Esophagus muscularis mucosa (tissue), 4 donors: Measurements from ENCODE around the gene PAX3.
A peak's percentile ranks its signal among the peaks of the same experiment; 100 is the strongest.

ENCODE experiments used
- EP300 ChIP-seq: sonication (generic); formaldehyde crosslinking; IDR thresholded peaks from one replicate; pipeline ENCODE4 v1.6.1; 2017; ENCODE audit warnings: antibody characterized with exemption
- POLR2AphosphoS5 ChIP-seq, 2 donors: sonication (generic); formaldehyde crosslinking; IDR thresholded peaks; one replicate each; pipeline ENCODE4 v1.6.1; 2017; ENCODE audit warnings: antibody characterized with exemption in 2 of 2
- TF ChIP-seq, protein P1 (sequence below), 3 experiments: fragments of 200-600 bp in 2 of 3; fragments of 450-650 bp in 1 of 3; sonication (generic) in 2 of 3; IDR thresholded peaks; one replicate each; pipeline ENCODE4 v1.5.1; 2017 to 2019; ENCODE audit warnings: antibody characterized with exemption in 3 of 3, mild to moderate bottlenecking in 2 of 3, moderate library complexity in 1 of 3

DNA sequence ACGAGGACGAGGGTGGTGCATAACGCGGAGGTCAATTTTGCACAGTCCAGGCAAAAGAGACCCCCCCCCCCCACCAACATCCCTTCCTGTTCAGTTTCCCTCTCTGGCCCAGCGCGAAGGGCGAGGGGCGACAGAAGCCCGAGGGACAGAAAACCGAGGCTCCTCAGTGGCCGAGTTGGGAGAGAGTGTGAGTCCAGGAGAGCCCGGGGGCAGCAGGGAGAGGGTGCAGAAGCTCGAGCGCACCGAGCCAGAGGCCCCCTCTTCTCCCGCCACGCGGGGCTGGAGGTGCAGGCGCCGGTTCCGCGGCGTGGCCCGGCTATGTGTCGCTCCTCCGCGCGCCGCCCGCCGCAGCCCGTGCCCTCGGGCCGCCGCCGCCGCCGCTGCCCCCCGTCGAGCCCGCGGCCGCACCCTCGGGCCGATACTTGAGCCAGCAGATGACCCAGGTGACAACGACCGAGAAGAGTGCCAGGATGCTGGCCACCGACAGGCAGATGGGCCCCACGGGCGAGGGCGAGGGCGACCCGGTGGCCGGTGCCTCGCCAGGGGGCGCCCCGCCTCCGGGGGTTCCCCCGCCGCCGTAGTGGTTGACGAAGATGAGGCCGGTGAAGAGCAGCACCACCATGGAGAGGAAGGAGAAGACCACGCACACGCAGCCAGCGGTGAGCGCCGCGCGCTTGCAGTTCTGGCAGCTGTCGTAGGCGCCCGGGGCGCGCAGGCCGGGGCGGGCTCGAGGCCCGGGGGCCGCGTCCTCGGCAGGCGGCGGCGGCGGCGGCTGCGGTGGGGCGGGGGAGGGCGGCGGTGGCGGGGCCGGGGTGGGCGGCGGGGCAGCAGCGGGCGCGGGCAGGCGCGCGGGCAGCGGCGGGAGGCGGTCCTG, 20.2 kb upstream of the PAX3 start:
- TF ChIP-seq, protein P1, sequence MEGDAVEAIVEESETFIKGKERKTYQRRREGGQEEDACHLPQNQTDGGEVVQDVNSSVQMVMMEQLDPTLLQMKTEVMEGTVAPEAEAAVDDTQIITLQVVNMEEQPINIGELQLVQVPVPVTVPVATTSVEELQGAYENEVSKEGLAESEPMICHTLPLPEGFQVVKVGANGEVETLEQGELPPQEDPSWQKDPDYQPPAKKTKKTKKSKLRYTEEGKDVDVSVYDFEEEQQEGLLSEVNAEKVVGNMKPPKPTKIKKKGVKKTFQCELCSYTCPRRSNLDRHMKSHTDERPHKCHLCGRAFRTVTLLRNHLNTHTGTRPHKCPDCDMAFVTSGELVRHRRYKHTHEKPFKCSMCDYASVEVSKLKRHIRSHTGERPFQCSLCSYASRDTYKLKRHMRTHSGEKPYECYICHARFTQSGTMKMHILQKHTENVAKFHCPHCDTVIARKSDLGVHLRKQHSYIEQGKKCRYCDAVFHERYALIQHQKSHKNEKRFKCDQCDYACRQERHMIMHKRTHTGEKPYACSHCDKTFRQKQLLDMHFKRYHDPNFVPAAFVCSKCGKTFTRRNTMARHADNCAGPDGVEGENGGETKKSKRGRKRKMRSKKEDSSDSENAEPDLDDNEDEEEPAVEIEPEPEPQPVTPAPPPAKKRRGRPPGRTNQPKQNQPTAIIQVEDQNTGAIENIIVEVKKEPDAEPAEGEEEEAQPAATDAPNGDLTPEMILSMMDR (IDR thresholded peaks at IDR 0.05), result peak; percentile 20 to 37 (median 29)
- TF ChIP-seq POLR2AphosphoS5 (IDR thresholded peaks at IDR 0.05), result no peak
- no peak for TF ChIP-seq EP300
